Limb (tissue), 2 donors: ENCODE results near the gene NDST4.
A peak's percentile ranks its signal among the peaks of the same experiment; 100 is the strongest.

Experiments
- DNase-seq, 2 donors: peaks; one replicate each; pipeline ENCODE4 v3.0.0-alpha.2; 2016; ENCODE audit errors: extremely low spot score in 2 of 2

The NDST4 gene

GRCh38 chr4:114791976-114792375, 321.4 kb downstream of the NDST4 start:
- no peak for DNase-seq

- no peak for DNase-seq
Measured at GRCh38 chr4:114785570-114785969, 327.9 kb downstream of the NDST4 start.

GRCh38 chr4:114783215-114783595, 330.2 kb downstream of the NDST4 start:
- no peak for DNase-seq

- DNase-seq, result no peak
Measured at GRCh38 chr4:114782415-114783214, 330.8 kb downstream of the NDST4 start.

GRCh38 chr4:114780205-114780604, 333.2 kb downstream of the NDST4 start:
- peak in 1 of 2 donors; percentile 51 for DNase-seq
